Activated CD8-positive, alpha-beta memory T cell treated with anti-CD3 and anti-CD28 coated beads for 36 hours (primary cell): ENCODE measurements around the gene KNSTRN. TPM values are rescaled to one million over a fixed set of nuclear protein-coding genes. Genes with fewer than 3 reads are reported as not detected.

Experiments used
- CTCF ChIA-PET: fragments of 350-600 bp; sonication (Branson Sonifier 250); formaldehyde crosslinking; loops from one replicate; lab custom pipeline; 2021; ENCODE audit warnings: antibody characterized with exemption; lab: Charles Lee
- POLR2A ChIA-PET: fragments of 350-600 bp; sonication (Branson Sonifier 250); formaldehyde crosslinking; loops from one replicate; lab custom pipeline; 2021; ENCODE audit warnings: antibody characterized with exemption; lab: Charles Lee
- total RNA-seq, 2 experiments: library from RNA; stranded (reverse); gene quantifications; one replicate each; pipeline ENCODE4 v1.2.3, GENCODE V29; 2021

Gene KNSTRN
- total RNA-seq, 2 experiments from 2014 or later = 50.1 to 60.9 TPM

DNA sequence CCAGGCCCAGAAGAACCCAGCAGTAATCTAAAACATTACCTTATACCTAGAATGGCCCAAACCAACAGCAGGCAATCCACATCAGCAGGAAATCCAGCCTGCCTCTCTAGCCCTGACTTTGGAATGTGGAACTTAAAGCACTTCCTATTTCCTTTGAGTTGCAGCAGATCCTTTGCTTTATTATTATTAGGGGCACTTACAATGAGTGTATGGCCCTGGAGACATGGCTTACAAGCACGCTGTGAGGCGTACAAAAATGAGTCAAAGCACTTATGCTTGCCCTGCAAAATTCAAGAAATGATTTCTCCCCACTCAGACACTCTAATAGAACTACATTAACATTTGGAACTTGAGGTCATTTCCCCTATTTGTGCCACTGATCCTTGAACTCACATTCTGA is 9.5 kb upstream of the KNSTRN start:
- CTCF ChIA-PET = interaction anchor here (1.6 kb wide), 1 partner anchor 49 kb away, joined by 6 read pairs; no protein-coding TSS in a partner anchor
- POLR2A ChIA-PET = interaction anchor here (0.6 kb wide), 1 partner anchor 34 kb away, joined by 4 read pairs; no protein-coding TSS in a partner anchor

DNA sequence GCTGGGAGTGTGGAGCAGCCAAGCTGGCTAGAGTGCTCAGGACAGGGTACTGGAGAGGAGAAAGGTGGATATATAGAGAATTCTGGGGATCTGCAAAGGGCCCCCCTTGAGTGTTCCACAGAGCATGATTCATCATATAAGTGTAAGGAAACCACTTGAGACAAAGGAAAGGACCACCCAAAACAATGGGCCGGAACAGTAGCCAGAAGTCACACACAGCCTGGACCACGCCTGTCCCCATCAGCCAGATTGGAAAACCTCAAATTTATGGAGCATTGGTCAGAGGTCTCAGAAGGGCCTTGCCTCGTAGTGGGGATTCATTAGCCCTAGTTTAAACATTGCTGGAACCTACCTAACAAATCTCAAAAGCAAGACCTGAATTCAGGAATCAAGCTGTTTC is 4.9 kb upstream of the KNSTRN start:
- ChIA-PET POLR2A (no interaction called here), CTCF (interaction anchor here (0.6 kb wide), 1 partner anchor 13 kb away, joined by 3 read pairs; no protein-coding TSS in a partner anchor)

DNA sequence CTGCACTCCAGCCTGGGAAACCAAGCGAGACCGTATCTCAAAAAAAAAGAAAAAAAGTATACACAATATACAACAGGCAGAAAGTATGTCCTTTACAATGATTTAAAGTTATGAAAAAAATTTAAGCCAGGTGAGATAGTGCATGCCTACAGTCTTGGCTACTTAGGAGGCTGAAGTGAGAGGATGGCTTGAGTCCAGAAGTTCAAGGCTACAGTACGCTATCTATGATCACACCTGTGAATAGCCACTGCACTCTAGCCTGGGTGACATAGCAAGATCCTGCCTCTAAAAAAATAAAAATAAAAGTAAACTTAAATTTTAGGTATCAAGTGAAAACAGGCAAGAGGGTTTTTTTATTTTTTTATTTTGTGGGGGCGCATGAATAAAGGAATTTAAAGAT is 3.1 kb upstream of the KNSTRN start:
- CTCF ChIA-PET = interaction anchor here (0.7 to 1.3 kb wide), 3 partner anchors 14 to 159 kb away, joined by 3 read pairs; partner anchors contain the start of gene DISP2
- POLR2A ChIA-PET = no interaction called here

GRCh38 chr15:40379853-40380252 is 2.7 kb upstream of the KNSTRN start:
- POLR2A ChIA-PET = no interaction called here

DNA sequence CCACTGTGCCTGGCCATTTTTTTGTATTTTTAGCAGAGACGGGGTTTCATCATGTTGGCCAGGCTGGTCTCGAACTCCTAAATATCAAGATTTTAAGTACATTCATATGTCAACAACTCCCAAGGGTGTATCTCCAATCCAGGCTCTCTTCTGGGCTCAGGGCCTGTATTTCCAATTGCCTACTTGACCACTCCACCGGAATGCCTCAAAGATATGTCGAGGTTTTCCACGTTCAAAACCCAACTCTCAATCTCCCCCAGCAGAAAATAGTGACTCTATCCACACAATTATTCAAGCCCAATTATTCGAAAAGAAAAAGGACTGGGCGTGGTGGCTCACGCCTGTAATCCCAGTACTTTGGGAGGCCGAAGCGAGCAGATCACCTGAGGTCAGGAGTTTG is 1.9 kb upstream of the KNSTRN start:
- CTCF ChIA-PET = interaction anchor here (1.3 kb wide), 1 partner anchor 15 kb away, joined by 3 read pairs; no protein-coding TSS in a partner anchor
- POLR2A ChIA-PET = interaction anchor here (0.7 kb wide), 1 partner anchor 23 kb away, joined by 3 read pairs; the partner anchor contains the start of gene DISP2

More at GRCh38 chr15:40379853-40380252, 2.7 kb upstream of the KNSTRN start:
- CTCF ChIA-PET = interaction anchor here (0.9 to 1.3 kb wide), 2 partner anchors 14 to 22 kb away, joined by 3 read pairs; partner anchors contain the start of gene DISP2

- CTCF ChIA-PET = interaction anchor here (1.2 to 3.1 kb wide), 5 partner anchors 13 to 58 kb away, joined by 3 to 16 read pairs (median 5); partner anchors contain the start of gene IVD
- POLR2A ChIA-PET = interaction anchor here (1.1 to 2.1 kb wide), 2 partner anchors 23 to 187 kb away, joined by 3 to 14 read pairs; partner anchors contain the start of genes IVD and RPUSD2
These were observed 547 bp upstream of the KNSTRN start for GRCh38 chr15:40381818-40382529.

GRCh38 chr15:40386480-40386879 is 4.0 kb downstream of the KNSTRN start:
- POLR2A ChIA-PET = no interaction called here
- CTCF ChIA-PET = interaction anchor here (0.7 to 1.1 kb wide), 2 partner anchors 19 to 101 kb away, joined by 3 read pairs; no protein-coding TSS in a partner anchor

DNA sequence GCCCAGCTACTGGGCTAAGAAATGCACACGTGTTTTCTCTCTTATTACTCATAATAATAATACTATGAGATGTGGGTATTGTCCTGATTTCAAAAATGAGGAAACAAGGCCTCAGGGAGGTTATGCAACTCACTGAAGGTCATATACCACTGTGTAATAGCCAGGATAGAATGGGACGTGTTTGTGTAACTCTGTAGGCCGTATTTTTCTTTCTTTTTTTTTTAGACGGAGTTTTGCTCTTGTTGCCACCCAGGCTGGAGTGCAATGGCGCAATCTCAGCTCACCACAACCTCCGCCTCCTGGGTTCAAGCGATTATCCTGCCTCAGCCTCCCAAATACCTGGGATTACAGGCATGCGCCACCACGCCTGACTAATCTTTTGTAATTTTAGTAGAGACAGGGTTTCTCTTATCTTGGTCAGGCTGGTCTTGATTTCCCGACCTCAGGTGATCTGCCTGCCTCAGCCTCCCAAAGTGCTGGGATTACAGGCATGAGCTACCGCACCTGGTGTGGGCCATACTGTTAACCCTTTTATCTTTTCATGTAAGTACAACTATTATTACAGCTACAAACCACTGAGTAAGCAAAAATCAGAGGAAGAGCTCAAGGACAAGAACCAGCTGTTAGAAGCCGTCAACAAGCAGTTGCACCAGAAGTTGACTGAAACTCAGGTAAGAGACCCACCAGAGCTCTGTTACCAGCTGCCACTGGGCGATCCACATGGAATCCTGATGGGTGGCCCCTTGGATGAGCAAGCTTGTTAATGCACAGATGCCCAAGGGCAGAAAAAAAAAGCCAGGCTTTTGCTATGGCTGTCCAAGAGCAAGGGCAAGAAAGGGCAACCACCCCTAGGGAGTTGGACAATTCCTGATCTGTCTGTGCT is 6.7 kb downstream of the KNSTRN start:
- ChIA-PET POLR2A (interaction anchor here (0.5 to 2.1 kb wide), 2 partner anchors 9 to 319 kb away, joined by 4 read pairs; no protein-coding TSS in a partner anchor), CTCF (interaction anchor here (1.0 kb wide), 2 partner anchors 33 to 45 kb away, joined by 3 to 4 read pairs; no protein-coding TSS in a partner anchor)

- CTCF ChIA-PET = interaction anchor here (1.0 kb wide), 2 partner anchors 32 to 46 kb away, joined by 3 to 4 read pairs; no protein-coding TSS in a partner anchor
- POLR2A ChIA-PET = interaction anchor here (0.5 to 2.1 kb wide), 2 partner anchors 8 to 318 kb away, joined by 4 read pairs; no protein-coding TSS in a partner anchor
These were observed 7.5 kb downstream of the KNSTRN start for GRCh38 chr15:40389824-40390595.

GRCh38 chr15:40392986-40393948 is 10.7 kb downstream of the KNSTRN start:
- ChIA-PET POLR2A (no interaction called here), CTCF (no interaction called here)

DNA sequence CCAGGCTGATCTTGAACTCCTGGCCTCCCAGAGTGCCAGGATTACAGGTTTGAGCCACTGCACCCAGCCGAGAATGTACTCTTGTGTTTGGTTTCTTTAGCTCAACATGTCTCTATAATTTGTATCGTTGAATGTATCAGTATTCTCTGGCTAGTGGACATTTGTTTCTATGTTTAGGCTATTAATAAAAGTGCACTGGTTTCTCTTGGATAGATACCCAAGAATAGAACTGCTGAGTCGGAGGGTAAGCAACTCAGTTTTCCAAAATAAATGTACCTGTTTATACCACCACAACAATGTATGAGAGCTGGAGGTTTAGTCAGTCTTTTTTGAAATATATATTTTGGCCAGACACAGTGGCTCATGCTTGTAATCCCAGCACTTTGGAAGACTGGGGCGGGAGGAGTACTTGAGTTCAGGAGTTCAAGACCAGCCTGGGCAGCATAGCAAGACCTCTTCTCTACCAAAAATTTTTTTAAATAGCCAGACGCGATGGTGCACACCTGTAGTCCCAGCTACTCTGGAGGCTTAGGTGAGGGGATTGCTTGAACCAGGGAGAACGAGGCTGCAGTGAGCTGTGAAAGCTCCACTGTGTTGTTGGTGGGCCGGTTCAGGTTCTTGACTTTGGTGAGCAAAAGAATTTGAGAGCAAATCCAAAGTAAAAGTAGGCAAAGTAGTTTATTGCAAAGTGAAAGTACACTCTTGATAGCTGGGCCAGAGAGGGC is 15.3 kb downstream of the KNSTRN start:
- ChIA-PET POLR2A (interaction anchor here (0.7 to 1.4 kb wide), 4 partner anchors 9 to 56 kb away, joined by 4 to 18 read pairs (median 8); no protein-coding TSS in a partner anchor), CTCF (interaction anchor here (0.6 to 2.9 kb wide), 5 partner anchors 9 to 28 kb away, joined by 3 to 11 read pairs (median 3); partner anchors contain the start of gene KNSTRN)

- CTCF ChIA-PET = interaction anchor here (1.0 to 2.9 kb wide), 3 partner anchors 16 to 29 kb away, joined by 3 to 11 read pairs (median 3); partner anchors contain the start of gene KNSTRN
- POLR2A ChIA-PET = interaction anchor here (1.2 to 1.4 kb wide), 2 partner anchors 10 to 14 kb away, joined by 4 to 6 read pairs; no protein-coding TSS in a partner anchor
These were observed 15.9 kb downstream of the KNSTRN start for GRCh38 chr15:40398413-40398873.

DNA sequence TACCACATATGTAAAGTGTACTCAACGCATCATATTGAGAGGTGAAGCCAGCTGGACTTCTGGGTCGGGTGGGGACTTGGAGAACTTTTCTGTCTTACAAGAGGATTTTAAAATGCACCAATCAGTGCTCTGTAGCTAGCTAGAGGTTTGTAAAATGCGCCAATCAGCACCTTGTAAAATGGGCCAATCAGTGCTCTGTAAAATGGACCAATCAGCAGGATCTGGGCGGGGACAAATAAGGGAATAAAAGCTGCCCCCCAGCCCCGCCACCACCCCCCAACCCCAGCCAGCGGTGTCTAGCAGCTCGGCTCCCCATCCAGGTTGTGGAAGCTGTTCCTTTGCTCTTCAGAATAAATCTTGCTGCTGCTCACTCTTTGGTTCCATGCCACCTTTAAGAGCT is 16.8 kb downstream of the KNSTRN start:
- ChIA-PET POLR2A (no interaction called here), CTCF (interaction anchor here (2.9 kb wide), 1 partner anchor 23 kb away, joined by 11 read pairs; no protein-coding TSS in a partner anchor)

- ChIA-PET POLR2A (interaction anchor here (0.6 to 3.0 kb wide), 7 partner anchors 9 to 83 kb away, joined by 3 to 14 read pairs (median 5); partner anchors contain the start of genes BAHD1, INAFM2 and KNSTRN), CTCF (interaction anchor here (1.1 to 3.1 kb wide), 8 partner anchors 15 to 131 kb away, joined by 3 to 9 read pairs (median 4); partner anchors contain the start of genes KNSTRN and PLCB2)
These were observed 23.2 kb downstream of the KNSTRN start, which contains the start of gene IVD for GRCh38 chr15:40405501-40406381. IVD (plus strand) TSS chr15:40405795; CDS start chr15:40405828, 33 bp downstream.
